HG03558 (cell line): ENCODE results near the gene PSMC5.
"Not testable (repeated sequence)": the region's sequence is repeated elsewhere in the genome, so short reads cannot be mapped to it uniquely, and the experiment has no call there.

Source experiments
- ATAC-seq: cut with Tn5 transposase; IDR thresholded peaks from one replicate; pipeline ENCODE4 v1.9.1; 2021; ENCODE audit warnings: moderate number of reproducible peaks; ENCODE audit not compliant: unreplicated experiment; ENCODE audit errors: extremely low read depth

PSMC5 gene

GRCh38 chr17:63856425-63856824 lies 29.2 kb downstream of the PSMC5 start:
- ATAC-seq: not testable (repeated sequence)

- no peak for ATAC-seq
These were observed 32.0 kb downstream of the PSMC5 start for GRCh38 chr17:63859257-63859656.

DNA sequence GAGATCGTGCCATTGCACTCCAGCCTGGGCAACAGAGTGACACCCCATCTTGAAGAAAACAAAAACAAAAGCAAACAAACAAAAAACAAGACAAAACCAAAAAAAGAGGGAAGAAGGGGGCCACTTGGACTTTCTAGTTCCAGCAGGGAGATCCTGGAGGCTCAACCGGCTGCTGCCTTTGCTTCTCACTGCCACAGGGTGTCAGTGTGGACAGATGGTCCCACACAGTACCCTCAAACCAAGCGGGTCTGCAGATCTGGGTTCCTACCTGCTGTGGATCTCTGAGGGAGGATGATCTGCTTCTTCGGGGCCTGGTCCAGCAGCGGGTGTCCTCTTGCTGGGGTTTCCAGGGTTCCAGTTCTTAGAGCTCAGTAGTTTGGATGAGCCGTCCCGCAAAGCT lies 39.4 kb downstream of the PSMC5 start:
- not testable (repeated sequence) for ATAC-seq

DNA sequence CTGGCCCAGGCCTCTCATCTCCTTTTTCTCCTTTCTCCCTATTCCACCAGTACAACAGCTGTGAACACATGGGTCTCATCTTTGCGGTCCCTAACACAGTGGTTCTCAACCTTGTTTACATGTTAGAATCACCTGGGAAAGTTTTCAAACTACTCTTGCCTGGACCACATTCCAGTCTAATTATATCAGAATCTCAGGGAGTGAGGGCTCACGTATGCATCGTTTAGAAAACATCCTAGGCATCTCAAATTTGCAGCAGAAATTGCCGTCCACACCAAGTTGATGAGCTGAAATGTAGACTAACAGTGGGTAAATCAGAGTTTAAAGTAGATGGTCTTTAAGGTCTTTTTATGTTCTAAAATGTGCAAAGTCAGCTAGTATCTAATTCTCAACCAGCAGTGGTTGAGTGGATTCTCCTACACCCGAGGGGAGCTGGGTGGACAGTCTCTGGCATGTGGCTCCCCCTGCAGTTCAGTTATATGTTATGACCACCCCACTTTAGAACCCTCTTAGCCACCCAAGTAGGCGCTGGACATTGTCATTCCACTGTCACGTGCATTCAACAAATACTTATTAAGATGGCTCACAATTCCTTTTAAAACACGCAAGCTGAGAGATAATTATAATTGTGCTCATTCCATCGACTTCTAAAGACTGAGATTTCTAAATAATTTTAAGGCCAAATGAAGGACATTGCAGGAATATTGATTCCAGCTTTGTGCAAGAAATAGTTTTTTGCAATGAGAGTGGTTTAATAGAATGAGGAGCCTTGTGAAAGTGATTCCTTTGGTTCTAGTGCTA lies 42.5 kb downstream of the PSMC5 start:
- not testable (repeated sequence) for ATAC-seq

DNA sequence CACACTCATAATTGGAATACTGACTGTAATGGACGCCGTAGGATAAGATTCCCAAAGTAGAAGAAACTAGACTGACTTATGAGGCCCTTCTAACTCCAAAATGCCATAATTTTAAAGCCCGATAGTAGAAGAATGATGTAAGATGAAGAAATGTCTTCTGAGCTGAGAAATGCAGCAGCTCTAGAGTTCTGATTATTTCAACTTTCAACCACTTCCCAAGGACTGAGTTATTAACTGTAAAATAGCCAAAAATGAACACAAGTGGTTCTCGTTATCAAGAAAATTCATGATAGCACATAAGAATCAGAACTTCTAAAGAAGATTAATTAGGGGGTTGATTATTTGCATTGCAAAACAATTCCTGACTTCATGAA lies 43.0 kb downstream of the PSMC5 start:
- ATAC-seq: not testable (repeated sequence)

- ATAC-seq: not testable (repeated sequence)
These were observed 44.6 kb downstream of the PSMC5 start for GRCh38 chr17:63871646-63872365.

GRCh38 chr17:63873577-63873976 lies 46.3 kb downstream of the PSMC5 start, which contains the start of gene CSH2:
TSS of gene CSH2 (minus strand) at chr17:63873677. CDS start at chr17:63873614, 63 bp downstream.
- not testable (repeated sequence) for ATAC-seq

- ATAC-seq: not testable (repeated sequence)
These were observed 46.9 kb downstream of the PSMC5 start for GRCh38 chr17:63874061-63874626.

DNA sequence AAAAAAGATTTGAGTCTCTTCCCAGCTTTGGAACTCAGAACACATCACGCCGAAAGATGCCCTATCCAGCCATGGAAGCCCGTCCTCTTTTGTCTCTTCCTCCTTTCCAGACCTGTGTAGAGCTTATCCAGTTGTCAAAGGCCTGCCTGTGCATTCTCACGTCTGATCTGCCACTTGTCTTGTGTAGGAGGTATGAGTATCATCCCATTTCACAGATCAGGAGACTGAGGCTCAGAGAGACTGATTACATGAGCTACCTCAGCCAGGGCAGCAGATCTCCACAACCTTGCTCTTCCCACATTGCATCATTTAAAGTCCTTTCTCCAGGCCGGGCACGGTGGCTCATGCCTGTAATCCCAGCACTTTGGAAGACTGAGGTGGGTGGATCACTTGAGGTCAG lies 47.5 kb downstream of the PSMC5 start:
- not testable (repeated sequence) for ATAC-seq

DNA sequence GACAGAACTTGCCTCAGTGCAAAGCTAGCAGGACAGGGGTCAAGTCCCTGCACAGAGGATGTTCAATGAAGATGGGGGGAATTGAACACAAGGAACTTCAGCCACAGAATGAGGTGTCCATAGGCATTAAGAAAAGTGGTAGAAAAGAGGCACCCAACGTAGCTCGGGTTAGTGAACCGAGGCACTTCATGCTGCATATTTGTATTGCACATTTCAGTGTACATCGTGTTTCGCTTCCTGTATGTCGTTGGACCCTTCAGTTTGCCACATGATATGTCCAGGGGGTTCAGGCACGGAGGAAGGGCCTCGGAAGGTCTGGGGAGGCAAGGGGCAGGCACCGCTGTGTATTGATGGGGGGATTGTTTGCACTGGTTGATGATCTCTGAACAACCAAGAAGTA lies 51.2 kb downstream of the PSMC5 start:
- not testable (repeated sequence) for ATAC-seq

DNA sequence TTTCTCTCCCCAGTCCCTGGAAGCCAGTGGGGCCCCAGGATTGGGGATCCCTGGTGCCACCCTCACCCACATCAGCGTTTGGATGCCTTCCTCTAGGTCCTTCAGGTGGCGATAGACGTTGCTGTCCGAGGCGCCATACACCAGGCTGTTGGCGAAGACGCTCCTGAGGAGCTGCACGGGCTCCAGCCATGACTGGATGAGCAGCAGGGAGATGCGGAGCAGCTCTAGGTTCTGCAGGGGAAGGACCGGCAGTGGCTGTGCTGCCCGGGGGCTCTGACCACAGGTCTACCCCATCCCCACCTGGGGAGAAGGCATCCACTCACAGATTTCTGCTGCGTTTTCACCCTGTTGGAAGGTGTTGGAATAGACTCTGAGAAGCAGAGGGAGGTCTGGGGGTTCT lies 53.5 kb downstream of the PSMC5 start:
- ATAC-seq: no peak

- not testable (repeated sequence) for ATAC-seq
These were observed 54.1 kb downstream of the PSMC5 start for GRCh38 chr17:63881337-63881736.
